Activated CD8-positive, alpha-beta memory T cell treated with anti-CD3 and anti-CD28 coated beads, Interleukin-2, amount 50 U/mL, for 24 hours (primary cell): Measurements from ENCODE around the gene ROR2.

Source experiments
- DNase-seq: peaks from one replicate; pipeline ENCODE4 v3.0.0-alpha.2; 2020; ENCODE audit errors: extremely low read depth

The ROR2 gene

GRCh38 chr9:91741522-91741921 lies 208.5 kb downstream of the ROR2 start:
- no peak for DNase-seq

GRCh38 chr9:91740701-91741100 lies 209.3 kb downstream of the ROR2 start:
- DNase-seq, result no peak

GRCh38 chr9:91736898-91737601 lies 213.0 kb downstream of the ROR2 start:
- no peak for DNase-seq

GRCh38 chr9:91736311-91736710 lies 213.7 kb downstream of the ROR2 start:
- no peak for DNase-seq

- no peak for DNase-seq
Observed at GRCh38 chr9:91735049-91735448, 215.0 kb downstream of the ROR2 start.

- no peak for DNase-seq
Observed at GRCh38 chr9:91734371-91734981, 215.6 kb downstream of the ROR2 start.

GRCh38 chr9:91733006-91733624 lies 216.9 kb downstream of the ROR2 start:
- DNase-seq, result no peak

GRCh38 chr9:91732187-91733005 lies 217.6 kb downstream of the ROR2 start:
- DNase-seq, result no peak

- DNase-seq, result no peak
Observed at GRCh38 chr9:91730806-91731205, 219.2 kb downstream of the ROR2 start.

- no peak for DNase-seq
Observed at GRCh38 chr9:91729558-91729842, 220.5 kb downstream of the ROR2 start.

- DNase-seq, result no peak
Observed at GRCh38 chr9:91727972-91728371, 222.1 kb downstream of the ROR2 start.

GRCh38 chr9:91727316-91727861 lies 222.6 kb downstream of the ROR2 start:
- no peak for DNase-seq

- DNase-seq, result no peak
Observed at GRCh38 chr9:91726406-91727100, 223.5 kb downstream of the ROR2 start.

GRCh38 chr9:91725651-91726050 lies 224.4 kb downstream of the ROR2 start:
- no peak for DNase-seq

- no peak for DNase-seq
Observed at GRCh38 chr9:91724609-91725505, 225.2 kb downstream of the ROR2 start.

- no peak for DNase-seq
Observed at GRCh38 chr9:91724068-91724440, 226.0 kb downstream of the ROR2 start.

- no peak for DNase-seq
Observed at GRCh38 chr9:91723420-91724067, 226.5 kb downstream of the ROR2 start.

GRCh38 chr9:91720751-91721705 lies 229.0 kb downstream of the ROR2 start:
- no peak for DNase-seq

- no peak for DNase-seq
Observed at GRCh38 chr9:91720313-91720712, 229.7 kb downstream of the ROR2 start.
